ENCODE data around the gene DEFB131A. TPM values are rescaled to one million over a fixed set of nuclear protein-coding genes. Genes with fewer than 3 reads are reported as not detected.
"Not testable (repeated sequence)": the region's sequence is repeated elsewhere in the genome, so short reads cannot be mapped to it uniquely, and the experiment has no call there.

Gene DEFB131A
- total RNA-seq, 6 experiments from 2014 or later = not detected

GRCh38 chr4:9452251-9452650 is 8.0 kb downstream of the DEFB131A start:
- H3K27ac ChIP-seq; H3K4me1 ChIP-seq; H3K27me3 ChIP-seq; H3K36me3 ChIP-seq; H3K9me3 ChIP-seq; H3K4me3 ChIP-seq; DNase-seq; intact Hi-C loops (cut with DNase I); ATAC-seq: not testable (repeated sequence)
- WGBS (ENCODE audit: insufficient coverage, low coverage, low lambda C conversion rate, missing lambda C conversion rate) = 35% methylated on average over 8 of the region's 10 CpGs

GRCh38 chr4:9454284-9454683 is 10.1 kb downstream of the DEFB131A start:
- H3K27me3 ChIP-seq; DNase-seq; intact Hi-C loops (cut with DNase I); H3K9me3 ChIP-seq; H3K4me1 ChIP-seq; H3K27ac ChIP-seq; H3K4me3 ChIP-seq; ATAC-seq; H3K36me3 ChIP-seq: not testable (repeated sequence)
- WGBS (ENCODE audit: insufficient coverage, low coverage, low lambda C conversion rate, missing lambda C conversion rate) = 38% methylated on average over 3 of the region's 6 CpGs

GRCh38 chr4:9455046-9455445 is 10.8 kb downstream of the DEFB131A start:
- H3K36me3 ChIP-seq; H3K4me1 ChIP-seq; intact Hi-C loops (cut with DNase I); H3K27me3 ChIP-seq; H3K27ac ChIP-seq; DNase-seq; H3K4me3 ChIP-seq; H3K9me3 ChIP-seq; ATAC-seq: not testable (repeated sequence)
- 42% methylated on average over 5 of the region's 5 CpGs for WGBS (ENCODE audit: insufficient coverage, low coverage, low lambda C conversion rate, missing lambda C conversion rate)

DNA sequence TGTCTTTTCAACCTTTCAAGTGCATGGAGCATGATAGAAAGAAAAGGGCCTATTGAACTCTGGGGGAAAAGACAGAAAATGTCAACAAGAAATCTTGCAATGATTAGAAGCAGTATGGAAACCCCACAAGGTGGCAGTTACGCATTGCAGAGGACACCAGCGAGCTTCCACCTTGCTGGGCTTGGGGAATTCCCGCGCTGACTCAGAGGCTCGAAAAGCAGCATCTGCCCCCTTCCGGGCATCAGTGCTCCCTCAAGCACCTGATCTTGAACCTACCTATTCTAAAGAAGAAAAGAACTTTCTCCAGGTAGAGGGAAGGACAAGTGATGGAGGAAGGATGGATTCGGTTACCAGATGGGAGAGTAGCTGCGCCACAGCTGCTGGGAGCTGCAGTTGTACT is 35.3 kb downstream of the DEFB131A start:
- WGBS (ENCODE audit: insufficient coverage, low coverage, low lambda C conversion rate, missing lambda C conversion rate) = no CpG with 5 or more reads among the region's 8 CpGs
- H3K36me3 ChIP-seq; H3K27me3 ChIP-seq; DNase-seq; H3K4me1 ChIP-seq; H3K4me3 ChIP-seq; H3K9me3 ChIP-seq; H3K27ac ChIP-seq; ATAC-seq; intact Hi-C loops (cut with DNase I): not testable (repeated sequence)

DNA sequence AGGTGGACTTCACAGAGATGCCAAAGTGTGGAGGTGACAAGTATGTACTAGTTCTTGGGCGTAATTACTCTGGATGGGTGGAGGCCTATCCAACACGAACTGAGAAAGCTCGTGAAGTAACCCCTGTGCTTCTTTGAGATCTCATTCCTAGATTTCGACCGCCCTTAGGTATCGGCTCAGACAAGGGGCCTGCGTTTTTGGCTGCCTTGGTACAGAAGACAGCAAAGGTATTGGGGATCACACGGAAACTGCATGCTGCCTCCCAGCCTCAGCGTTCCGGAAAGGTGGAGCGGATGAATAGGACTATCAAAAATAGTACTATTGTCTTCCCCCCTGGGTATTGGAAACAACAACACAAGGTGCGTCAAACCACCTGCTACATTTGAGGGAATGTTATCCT is 35.9 kb downstream of the DEFB131A start:
- H3K27ac ChIP-seq; H3K36me3 ChIP-seq; H3K27me3 ChIP-seq; H3K9me3 ChIP-seq; H3K4me1 ChIP-seq; DNase-seq; ATAC-seq; H3K4me3 ChIP-seq; intact Hi-C loops (cut with DNase I): not testable (repeated sequence)
- WGBS (ENCODE audit: insufficient coverage, low coverage, low lambda C conversion rate, missing lambda C conversion rate) = 67% methylated on average over 10 of the region's 12 CpGs

- H3K9me3 ChIP-seq; H3K36me3 ChIP-seq; H3K27me3 ChIP-seq; ATAC-seq; DNase-seq; intact Hi-C loops (cut with DNase I); H3K4me1 ChIP-seq; H3K4me3 ChIP-seq; H3K27ac ChIP-seq: not testable (repeated sequence)
- 70% methylated on average over 11 of the region's 11 CpGs for WGBS (ENCODE audit: insufficient coverage, low coverage, low lambda C conversion rate, missing lambda C conversion rate)
Observed at GRCh38 chr4:9482871-9483270, 38.7 kb downstream of the DEFB131A start.

DNA sequence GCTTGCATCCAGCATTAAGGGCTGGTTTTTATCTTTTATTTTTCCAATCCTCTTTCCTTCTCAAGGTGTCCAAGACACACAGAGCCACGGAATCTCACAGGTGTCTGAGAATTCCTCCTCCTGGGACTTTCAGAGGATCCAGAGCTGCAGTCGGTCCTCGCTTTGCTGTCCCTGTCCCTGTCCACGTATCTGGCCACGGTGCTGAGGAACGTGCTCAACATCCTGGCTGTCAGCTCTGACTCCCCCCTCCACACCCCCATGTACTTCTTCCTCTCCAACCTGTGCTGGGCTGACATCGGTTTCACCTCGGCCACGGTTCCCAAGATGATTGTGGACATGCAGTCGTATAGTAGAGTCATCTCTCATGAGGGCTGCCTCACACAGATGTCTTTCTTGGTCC is 39.5 kb downstream of the DEFB131A start:
- H3K36me3 ChIP-seq; H3K9me3 ChIP-seq; H3K4me1 ChIP-seq; H3K27me3 ChIP-seq; DNase-seq; H3K27ac ChIP-seq; H3K4me3 ChIP-seq; intact Hi-C loops (cut with DNase I); ATAC-seq: not testable (repeated sequence)
- WGBS (ENCODE audit: insufficient coverage, low coverage, low lambda C conversion rate, missing lambda C conversion rate) = 75% methylated on average over 5 of the region's 10 CpGs

GRCh38 chr4:9486880-9487279 is 42.7 kb downstream of the DEFB131A start:
- H3K27ac ChIP-seq, H3K9me3 ChIP-seq, ATAC-seq, H3K36me3 ChIP-seq, H3K4me3 ChIP-seq, H3K4me1 ChIP-seq, DNase-seq, H3K27me3 ChIP-seq: not testable (repeated sequence)
- 64% methylated on average over 9 of the region's 11 CpGs for WGBS (ENCODE audit: insufficient coverage, low coverage, low lambda C conversion rate, missing lambda C conversion rate)
- intact Hi-C loops (cut with DNase I) = loop anchor here in 1 of 2 donors (5.0 kb wide), 1 partner anchor 530 kb away; no protein-coding TSS in a partner anchor

DNA sequence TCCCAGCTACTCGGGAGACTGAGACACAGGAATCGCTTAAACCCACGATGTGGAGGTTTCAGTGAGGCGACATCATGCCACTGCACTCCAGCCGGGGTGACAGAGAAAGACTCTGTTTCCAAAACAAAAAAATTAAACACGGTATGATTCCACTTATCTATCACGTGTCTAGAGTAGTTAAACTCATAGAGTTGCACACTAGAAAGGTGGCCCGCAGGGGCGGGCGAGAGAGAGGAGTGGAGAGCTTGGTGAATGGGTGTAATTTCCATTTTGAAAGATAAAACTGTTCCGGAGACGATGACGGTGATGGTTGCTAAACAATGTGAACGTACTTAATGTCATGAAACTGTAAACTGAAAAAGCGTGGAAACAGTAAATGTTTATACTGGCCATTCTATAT is 44.6 kb downstream of the DEFB131A start:
- not testable (repeated sequence) for H3K9me3 ChIP-seq, DNase-seq, H3K4me3 ChIP-seq, H3K36me3 ChIP-seq, H3K27me3 ChIP-seq, H3K4me1 ChIP-seq, H3K27ac ChIP-seq, ATAC-seq
- WGBS (ENCODE audit: insufficient coverage, low coverage, low lambda C conversion rate, missing lambda C conversion rate) = 72% methylated on average over 15 of the region's 15 CpGs
- intact Hi-C loops (cut with DNase I) = loop anchor here in 1 of 2 donors (5.0 kb wide), 1 partner anchor 531 kb away; no protein-coding TSS in a partner anchor

- H3K4me3 ChIP-seq, H3K9me3 ChIP-seq, H3K27me3 ChIP-seq: not testable (repeated sequence)
Observed at GRCh38 chr4:9490496-9490895, 46.3 kb downstream of the DEFB131A start.

DNA sequence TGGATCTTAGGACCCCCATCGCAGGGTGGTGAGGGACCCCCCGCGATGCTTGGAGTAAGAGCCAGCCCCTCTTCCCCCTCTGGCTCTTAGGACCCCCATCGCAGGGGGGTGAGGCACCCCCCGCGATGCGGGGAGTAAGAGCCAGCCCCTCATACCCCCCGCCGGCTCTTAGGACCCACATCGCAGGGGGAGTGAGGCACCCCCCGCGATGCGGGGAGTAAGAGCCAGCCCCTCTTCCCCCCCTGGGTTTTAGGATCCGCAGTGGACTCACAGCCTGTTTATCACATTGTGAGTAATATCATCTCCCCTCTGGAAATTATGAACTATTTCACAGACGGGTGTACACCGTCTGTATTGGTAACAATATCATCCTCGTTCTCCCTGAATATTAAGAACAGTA is 46.8 kb downstream of the DEFB131A start:
- H3K4me1 ChIP-seq = not testable (repeated sequence)

More at GRCh38 chr4:9490496-9490895, 46.3 kb downstream of the DEFB131A start:
- DNase-seq; ATAC-seq; H3K36me3 ChIP-seq; intact Hi-C loops (cut with DNase I); H3K27ac ChIP-seq; H3K4me1 ChIP-seq: not testable (repeated sequence)
- WGBS (ENCODE audit: insufficient coverage, low coverage, low lambda C conversion rate, missing lambda C conversion rate) = 34% methylated on average over 7 of the region's 7 CpGs

DNA sequence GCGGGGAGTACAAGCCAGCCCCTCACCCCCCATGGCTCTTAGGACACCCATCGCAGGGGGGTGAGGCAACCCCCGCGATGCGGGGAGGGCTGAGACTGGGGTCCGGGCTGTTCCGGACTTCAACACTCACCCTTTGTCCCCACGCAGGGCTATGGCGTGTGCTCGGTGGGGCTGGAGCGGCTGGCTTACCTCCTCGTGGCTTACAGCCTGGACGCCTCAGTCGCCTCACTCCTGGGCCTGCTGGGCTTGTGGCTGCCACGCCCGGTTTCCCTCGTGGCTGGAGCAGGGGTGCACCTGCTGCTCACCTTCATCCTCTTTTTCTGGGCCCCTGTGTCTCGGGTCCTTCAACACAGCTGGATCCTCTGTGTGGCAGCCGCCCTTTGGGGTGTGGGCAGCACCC is 49.4 kb downstream of the DEFB131A start:
- H3K27me3 ChIP-seq; H3K4me3 ChIP-seq; intact Hi-C loops (cut with DNase I); H3K4me1 ChIP-seq; H3K9me3 ChIP-seq; ATAC-seq; DNase-seq; H3K36me3 ChIP-seq; H3K27ac ChIP-seq: not testable (repeated sequence)
- WGBS (ENCODE audit: insufficient coverage, low coverage, low lambda C conversion rate, missing lambda C conversion rate) = 53% methylated on average over 6 of the region's 19 CpGs

More for the DNA sequence above, 46.8 kb downstream of the DEFB131A start:
- H3K4me3 ChIP-seq; intact Hi-C loops (cut with DNase I); DNase-seq; H3K27me3 ChIP-seq; H3K9me3 ChIP-seq; H3K27ac ChIP-seq; ATAC-seq; H3K36me3 ChIP-seq: not testable (repeated sequence)
- 54% methylated on average over 6 of the region's 17 CpGs for WGBS (ENCODE audit: insufficient coverage, low coverage, low lambda C conversion rate, missing lambda C conversion rate)

Measured in right lobe of liver (tissue), 6 donors.